IPS-20b (cell line): ENCODE measurements around the gene REPS2.

Experiments used
- H3K27ac ChIP-seq: one replicate; pipeline ENCODE4 v1.5.1; 2013; ENCODE audit warnings: low read length
- H3K27me3 ChIP-seq: 2 replicates; pipeline ENCODE4 v1.6.1; 2013; ENCODE audit warnings: mild to moderate bottlenecking, low read length, inconsistent platforms; ENCODE audit not compliant: insufficient read depth
- H3K36me3 ChIP-seq: 2 replicates; pipeline ENCODE4 v1.6.1; 2013; ENCODE audit warnings: low read depth, mild to moderate bottlenecking, inconsistent platforms, low read length, moderate library complexity; ENCODE audit not compliant: insufficient read depth
- H3K4me1 ChIP-seq: 2 replicates; pipeline ENCODE4 v1.6.1; 2013; ENCODE audit warnings: mild to moderate bottlenecking, control low read depth, inconsistent platforms, low read length, moderate library complexity; ENCODE audit not compliant: insufficient read depth
- H3K4me3 ChIP-seq: 2 replicates; pipeline ENCODE4 v1.5.1; 2013; ENCODE audit warnings: mild to moderate bottlenecking, low read length, inconsistent platforms
- H3K9ac ChIP-seq: 2 replicates; pipeline ENCODE4 v1.6.1; 2013; ENCODE audit warnings: low read depth, mild to moderate bottlenecking, inconsistent platforms, low read length, moderate library complexity
- H3K9me3 ChIP-seq: 2 replicates; pipeline ENCODE4 v1.6.1; 2013; ENCODE audit warnings: mild to moderate bottlenecking, low read depth, low read length, inconsistent platforms; ENCODE audit not compliant: insufficient read depth

REPS2 gene

DNA sequence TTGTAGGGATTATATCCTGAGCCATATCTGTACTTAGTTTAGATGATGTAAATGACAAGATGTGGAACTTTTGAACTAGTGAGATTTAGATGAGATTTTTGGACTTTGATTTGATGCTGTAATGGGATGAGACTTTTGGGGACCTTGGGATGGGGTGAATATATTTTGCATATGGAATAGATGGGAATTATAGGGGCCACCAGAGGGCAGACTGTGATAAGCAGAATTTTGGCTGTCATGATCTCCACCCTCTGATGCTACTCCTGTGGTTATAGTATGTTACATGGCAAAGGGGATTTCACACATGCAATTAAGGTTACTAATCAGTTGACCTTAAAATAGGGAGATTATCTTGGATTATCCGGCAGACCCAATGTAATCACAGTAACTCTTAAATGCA lies 214.5 kb downstream of the REPS2 start:
- Histone ChIP-seq H3K4me1 (no peaks in the 10 kb centered on the region), H3K27me3 (no peaks in the 10 kb centered on the region), H3K27ac (no peak overlapping the region), H3K4me3 (no peak overlapping the region), H3K36me3 (no peaks in the 10 kb centered on the region), H3K9ac (no peak overlapping the region), H3K9me3 (peaks cover 24% of the 10 kb centered on the region; the same call in 1 of the 2 replicates)

GRCh38 chrX:17161991-17162390 lies 215.5 kb downstream of the REPS2 start:
- no peaks in the 10 kb centered on the region for H3K36me3 ChIP-seq
- peaks cover 24% of the 10 kb centered on the region; the same call in 1 of the 2 replicates for H3K9me3 ChIP-seq
- H3K27ac ChIP-seq, result no peak overlapping the region
- H3K4me1 ChIP-seq, result no peaks in the 10 kb centered on the region
- no peak overlapping the region for H3K9ac ChIP-seq
- no peak overlapping the region for H3K4me3 ChIP-seq
- no peaks in the 10 kb centered on the region for H3K27me3 ChIP-seq

GRCh38 chrX:17164079-17164478 lies 217.6 kb downstream of the REPS2 start:
- H3K9ac ChIP-seq, result no peak overlapping the region
- H3K36me3 ChIP-seq, result no peaks in the 10 kb centered on the region
- no peak overlapping the region for H3K4me3 ChIP-seq
- H3K27ac ChIP-seq, result no peak overlapping the region
- H3K4me1 ChIP-seq, result no peaks in the 10 kb centered on the region
- peaks cover 24% of the 10 kb centered on the region; the same call in 1 of the 2 replicates for H3K9me3 ChIP-seq
- H3K27me3 ChIP-seq, result no peaks in the 10 kb centered on the region

DNA sequence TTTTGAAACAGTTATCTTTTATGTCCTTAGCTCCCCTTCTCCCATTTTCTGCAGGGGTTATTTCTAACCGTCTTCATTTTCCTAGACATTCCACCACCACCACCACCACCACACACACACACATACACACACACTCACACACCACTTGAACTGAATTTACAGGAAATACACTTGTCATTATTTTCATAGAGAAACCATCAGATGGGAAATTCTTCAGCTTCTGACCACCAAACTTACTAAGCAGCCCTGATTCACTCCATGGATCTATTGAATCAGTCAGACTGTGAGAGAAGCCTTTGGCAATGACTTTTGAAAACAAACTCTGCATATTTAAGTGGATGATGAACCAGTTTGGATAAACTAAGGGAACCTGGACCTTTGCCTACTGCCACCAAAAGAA lies 218.5 kb downstream of the REPS2 start:
- H3K27ac ChIP-seq, result no peak overlapping the region
- H3K36me3 ChIP-seq, result no peaks in the 10 kb centered on the region
- no peaks in the 10 kb centered on the region for H3K4me1 ChIP-seq
- H3K27me3 ChIP-seq, result no peaks in the 10 kb centered on the region
- H3K9ac ChIP-seq, result no peak overlapping the region
- no peak overlapping the region for H3K4me3 ChIP-seq
- H3K9me3 ChIP-seq, result peaks cover 24% of the 10 kb centered on the region; the same call in 1 of the 2 replicates

GRCh38 chrX:17167915-17168314 lies 221.5 kb downstream of the REPS2 start:
- no peak overlapping the region for H3K4me3 ChIP-seq
- no peaks in the 10 kb centered on the region for H3K36me3 ChIP-seq
- H3K27me3 ChIP-seq, result no peaks in the 10 kb centered on the region
- H3K4me1 ChIP-seq, result no peaks in the 10 kb centered on the region
- no peak overlapping the region for H3K27ac ChIP-seq
- no peak overlapping the region for H3K9ac ChIP-seq
- H3K9me3 ChIP-seq, result peaks cover 14% of the 10 kb centered on the region; the same call in 1 of the 2 replicates

GRCh38 chrX:17170973-17171372 lies 224.5 kb downstream of the REPS2 start:
- Histone ChIP-seq H3K27me3 (no peaks in the 10 kb centered on the region), H3K9ac (no peak overlapping the region), H3K36me3 (no peaks in the 10 kb centered on the region), H3K4me3 (no peak overlapping the region), H3K9me3 (no peaks in the 10 kb centered on the region), H3K27ac (no peak overlapping the region), H3K4me1 (no peaks in the 10 kb centered on the region)

DNA sequence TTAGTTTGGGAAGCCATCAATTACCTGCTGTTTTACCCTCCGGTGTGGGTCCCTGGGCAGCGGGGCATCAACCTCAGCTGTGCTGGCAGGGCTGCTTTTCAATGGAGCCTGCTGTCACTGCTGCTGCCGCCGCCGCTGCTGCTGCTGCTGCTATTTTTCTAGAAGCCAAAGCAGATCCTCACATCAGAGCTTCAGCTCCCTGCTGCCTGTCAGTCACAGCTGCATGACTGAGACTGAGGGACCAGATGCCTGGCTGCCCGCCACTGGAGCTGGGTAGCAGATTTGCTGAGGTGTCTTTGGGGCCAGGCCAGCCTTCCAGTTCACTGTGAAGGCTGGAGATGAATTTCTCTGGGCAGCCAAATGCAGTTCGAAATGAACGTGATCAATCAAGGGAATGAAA lies 228.2 kb downstream of the REPS2 start:
- no peak overlapping the region for H3K9ac ChIP-seq
- no peaks in the 10 kb centered on the region for H3K9me3 ChIP-seq
- H3K4me1 ChIP-seq, result no peaks in the 10 kb centered on the region
- no peaks in the 10 kb centered on the region for H3K36me3 ChIP-seq
- H3K27ac ChIP-seq, result no peak overlapping the region
- no peaks in the 10 kb centered on the region for H3K27me3 ChIP-seq
- H3K4me3 ChIP-seq, result no peak overlapping the region

GRCh38 chrX:17182317-17182716 lies 235.9 kb downstream of the REPS2 start:
- H3K27ac ChIP-seq, result no peak overlapping the region
- no peaks in the 10 kb centered on the region for H3K27me3 ChIP-seq
- H3K36me3 ChIP-seq, result no peaks in the 10 kb centered on the region
- no peaks in the 10 kb centered on the region for H3K4me1 ChIP-seq
- H3K4me3 ChIP-seq, result no peak overlapping the region
- H3K9me3 ChIP-seq, result no peaks in the 10 kb centered on the region
- H3K9ac ChIP-seq, result no peak overlapping the region

DNA sequence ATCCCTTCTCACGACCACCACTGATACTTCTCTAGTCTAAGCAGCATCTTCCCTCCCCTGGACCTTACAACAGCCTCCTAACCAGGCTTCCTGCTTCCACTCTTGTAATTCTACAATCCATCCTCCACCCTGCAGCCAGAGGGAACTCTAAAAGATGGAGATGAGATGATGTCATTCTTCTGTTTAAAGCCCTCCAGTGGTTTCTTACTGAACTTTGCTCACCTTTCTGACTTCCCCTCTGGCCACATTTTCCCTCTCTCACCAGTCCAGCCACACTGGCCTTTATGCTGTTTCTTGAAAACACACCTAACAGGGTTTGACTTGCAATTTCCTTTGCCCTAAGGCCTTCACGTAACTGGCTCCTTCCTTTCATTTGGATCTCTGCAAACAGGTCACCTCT lies 237.1 kb downstream of the REPS2 start:
- Histone ChIP-seq H3K36me3 (no peaks in the 10 kb centered on the region), H3K27me3 (no peaks in the 10 kb centered on the region), H3K9me3 (no peaks in the 10 kb centered on the region), H3K27ac (no peak overlapping the region), H3K4me3 (no peak overlapping the region), H3K4me1 (no peaks in the 10 kb centered on the region), H3K9ac (no peak overlapping the region)

GRCh38 chrX:17185431-17185830 lies 239.0 kb downstream of the REPS2 start:
- Histone ChIP-seq H3K27ac (no peak overlapping the region), H3K9me3 (no peaks in the 10 kb centered on the region), H3K4me3 (no peak overlapping the region), H3K27me3 (no peaks in the 10 kb centered on the region), H3K9ac (no peak overlapping the region), H3K4me1 (no peaks in the 10 kb centered on the region), H3K36me3 (no peaks in the 10 kb centered on the region)

DNA sequence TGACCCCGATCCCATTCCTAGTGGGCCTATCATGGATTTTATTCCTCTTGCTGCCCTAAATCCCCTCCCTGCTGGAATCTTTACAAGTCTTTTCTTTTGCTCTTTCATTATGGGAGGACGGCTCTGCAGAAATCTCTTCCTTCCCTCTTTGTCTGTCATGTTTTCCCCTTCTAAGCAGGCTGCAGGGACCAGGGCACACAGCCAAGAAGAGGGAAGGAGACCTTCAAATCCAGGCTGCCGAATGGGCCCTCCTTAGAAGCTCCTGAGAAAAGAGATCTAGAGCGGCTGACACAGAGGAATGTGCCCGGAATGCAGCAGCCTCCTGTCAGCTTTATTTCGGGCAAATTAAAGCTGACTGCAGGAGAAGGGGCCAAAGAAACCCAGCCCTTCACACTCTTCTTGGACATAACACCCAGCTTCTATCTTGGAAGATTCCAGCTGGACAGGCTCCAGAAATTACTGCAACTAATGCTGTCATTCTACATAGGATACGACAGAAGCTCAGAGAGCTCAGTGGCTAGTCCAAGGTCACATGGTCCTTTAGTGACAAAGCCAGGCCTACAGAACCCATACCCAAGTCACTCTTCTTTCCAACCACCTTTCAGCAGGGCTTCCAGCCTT lies 240.8 kb downstream of the REPS2 start:
- H3K4me3 ChIP-seq, result no peak overlapping the region
- no peak overlapping the region for H3K27ac ChIP-seq
- H3K9ac ChIP-seq, result no peak overlapping the region
- H3K27me3 ChIP-seq, result no peaks in the 10 kb centered on the region
- H3K9me3 ChIP-seq, result no peaks in the 10 kb centered on the region
- H3K4me1 ChIP-seq, result no peaks in the 10 kb centered on the region
- no peaks in the 10 kb centered on the region for H3K36me3 ChIP-seq

DNA sequence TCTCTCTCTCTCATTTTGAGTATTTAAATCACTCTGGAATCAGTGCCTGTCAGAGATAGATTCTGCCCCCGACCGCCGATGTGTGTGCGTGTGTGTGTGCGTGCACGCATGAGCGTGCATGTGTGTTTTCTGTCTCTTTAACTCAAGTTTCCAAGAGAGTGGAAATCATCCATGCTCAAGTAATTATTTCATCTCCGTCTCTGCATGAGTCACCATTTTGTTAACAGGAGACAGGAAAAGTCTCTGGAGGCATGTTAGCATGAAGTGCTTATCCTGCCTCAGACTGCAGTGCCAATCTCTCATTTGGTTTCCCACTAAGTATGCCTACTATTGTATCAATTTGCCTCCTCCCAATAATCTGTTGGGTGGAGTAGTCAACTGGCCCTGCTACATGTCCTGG lies 245.6 kb downstream of the REPS2 start:
- Histone ChIP-seq H3K27me3 (no peaks in the 10 kb centered on the region), H3K36me3 (no peaks in the 10 kb centered on the region), H3K9me3 (no peaks in the 10 kb centered on the region), H3K27ac (no peak overlapping the region), H3K9ac (no peak overlapping the region), H3K4me3 (no peak overlapping the region), H3K4me1 (no peaks in the 10 kb centered on the region)
